H9 (cell line): ENCODE data around the gene ZNF362. TPM values are rescaled to one million over a fixed set of nuclear protein-coding genes. Genes with fewer than 3 reads are reported as not detected.

Experiments
- DNase-seq: peaks from one replicate; pipeline ENCODE4 v3.0.0-alpha.2; 2017
- H2AFZ ChIP-seq: one replicate; pipeline ENCODE4 v1.6.1; 2013; ENCODE audit warnings: mild to moderate bottlenecking, low read length, control low read depth, moderate library complexity
- H2AK5ac ChIP-seq: 2 replicates; pipeline ENCODE4 v1.6.1; 2013; ENCODE audit warnings: low read length, control low read depth, mixed read lengths; ENCODE audit not compliant: insufficient read length
- H2BK120ac ChIP-seq: one replicate; pipeline ENCODE4 v1.6.1; 2013; ENCODE audit warnings: low read depth, mild to moderate bottlenecking, low read length, control low read depth, inconsistent platforms; ENCODE audit not compliant: poor library complexity, severe bottlenecking
- H2BK12ac ChIP-seq: 2 replicates; pipeline ENCODE4 v1.6.1; 2013; ENCODE audit warnings: low read length, control low read depth, mixed read lengths, low read depth; ENCODE audit not compliant: insufficient read length
- H2BK15ac ChIP-seq: 2 replicates; pipeline ENCODE4 v1.6.1; 2013; ENCODE audit warnings: low read depth, low read length, control low read depth
- H2BK20ac ChIP-seq: one replicate; pipeline ENCODE4 v1.6.1; 2013; ENCODE audit warnings: low read depth, mild to moderate bottlenecking, low read length, control low read depth, inconsistent platforms; ENCODE audit not compliant: poor library complexity, severe bottlenecking
- H2BK5ac ChIP-seq: 2 replicates; pipeline ENCODE4 v1.6.1; 2013; ENCODE audit warnings: low read length, control low read depth, mixed read lengths; ENCODE audit not compliant: insufficient read length
- H3K14ac ChIP-seq: 2 replicates; pipeline ENCODE4 v1.6.1; 2013; ENCODE audit warnings: low read length, control low read depth; ENCODE audit not compliant: insufficient read depth
- H3K18ac ChIP-seq: 2 replicates; pipeline ENCODE4 v1.6.1; 2013; ENCODE audit warnings: low read depth, mild to moderate bottlenecking, mixed read lengths, low read length, control low read depth; ENCODE audit not compliant: insufficient read length
- H3K23ac ChIP-seq: 2 replicates; pipeline ENCODE4 v1.6.1; 2013; ENCODE audit warnings: low read length, control low read depth, mixed read lengths, low read depth; ENCODE audit not compliant: insufficient read length
- H3K23me2 ChIP-seq: 2 replicates; pipeline ENCODE4 v1.6.1; 2013; ENCODE audit warnings: low read depth, mild to moderate bottlenecking, mixed read lengths, low read length, control low read depth; ENCODE audit not compliant: insufficient read length, poor library complexity, severe bottlenecking
- H3K27ac ChIP-seq: 2 replicates; pipeline ENCODE4 v1.5.1; 2013; ENCODE audit warnings: low read length, control low read depth, mixed read lengths, low read depth; ENCODE audit not compliant: insufficient read length
- H3K27me3 ChIP-seq: 2 replicates; pipeline ENCODE4 v1.6.1; 2013; ENCODE audit warnings: low read length, control low read depth, inconsistent platforms; ENCODE audit not compliant: insufficient read depth
- H3K4ac ChIP-seq: 2 replicates; pipeline ENCODE4 v1.6.1; 2013; ENCODE audit warnings: low read depth, mild to moderate bottlenecking, control low read depth, inconsistent platforms, low read length, moderate library complexity
- H3K4me1 ChIP-seq: 2 replicates; pipeline ENCODE4 v1.6.1; 2013; ENCODE audit warnings: low read length, control low read depth, inconsistent platforms; ENCODE audit not compliant: insufficient read depth
- H3K4me2 ChIP-seq: 2 replicates; pipeline ENCODE4 v1.6.1; 2013; ENCODE audit warnings: low read length, control low read depth, mixed read lengths; ENCODE audit not compliant: insufficient read length, insufficient read depth
- H3K56ac ChIP-seq: 2 replicates; pipeline ENCODE4 v1.6.1; 2013; ENCODE audit warnings: low read depth, mild to moderate bottlenecking, mixed read lengths, low read length, control low read depth; ENCODE audit not compliant: insufficient read length
- H3K79me1 ChIP-seq: 2 replicates; pipeline ENCODE4 v1.6.1; 2013; ENCODE audit warnings: low read depth, mild to moderate bottlenecking, moderate library complexity, low read length, control low read depth, inconsistent platforms; ENCODE audit not compliant: insufficient read depth, poor library complexity, severe bottlenecking
- H3K79me2 ChIP-seq: 2 replicates; pipeline ENCODE4 v1.6.1; 2013; ENCODE audit warnings: low read length, control low read depth, inconsistent platforms; ENCODE audit not compliant: insufficient read depth
- H3K9ac ChIP-seq: 2 replicates; pipeline ENCODE4 v1.6.1; 2013; ENCODE audit warnings: low read length, control low read depth, mixed read lengths; ENCODE audit not compliant: insufficient read length; ENCODE audit errors: extremely low read depth
- H3K9me3 ChIP-seq: one replicate; pipeline ENCODE4 v1.6.1; 2013; ENCODE audit warnings: low read depth, low read length, inconsistent platforms; ENCODE audit not compliant: control insufficient read depth
- H3T11ph ChIP-seq: one replicate; pipeline ENCODE4 v1.6.1; 2013; ENCODE audit warnings: mild to moderate bottlenecking, low read length, control low read depth, inconsistent platforms
- H4K20me1 ChIP-seq: one replicate; pipeline ENCODE4 v1.6.1; 2013; ENCODE audit not compliant: control insufficient read depth, insufficient read length, insufficient read depth
- H4K5ac ChIP-seq: 2 replicates; pipeline ENCODE4 v1.6.1; 2013; ENCODE audit warnings: low read depth, mild to moderate bottlenecking, mixed read lengths, low read length, control low read depth; ENCODE audit not compliant: insufficient read length
- H4K8ac ChIP-seq: replicated peaks from 2 replicates; pipeline ENCODE4 v1.6.1; 2013; ENCODE audit warnings: low read length, control low read depth, mixed read lengths, low read depth; ENCODE audit not compliant: insufficient read length
- H4K91ac ChIP-seq: 2 replicates; pipeline ENCODE4 v1.6.1; 2013; ENCODE audit warnings: low read depth, mild to moderate bottlenecking, moderate library complexity, mixed read lengths, low read length, control low read depth; ENCODE audit not compliant: insufficient read length
- H3K27ac Mint-ChIP-seq, 3 experiments: 2 replicates in 2 of 3; 3 replicates in 1 of 3; pipeline ENCODE4 v1.8.0; 2020 to 2021; ENCODE audit warnings: mixed read lengths in 3 of 3, mild to moderate bottlenecking in 1 of 3, moderate library complexity in 1 of 3
- H3K27me3 Mint-ChIP-seq: 2 replicates; pipeline ENCODE4 v1.8.0; 2021; ENCODE audit warnings: low read depth, mild to moderate bottlenecking, moderate library complexity, mixed read lengths
- H3K36me3 Mint-ChIP-seq, 3 experiments: 2 replicates in 2 of 3; 3 replicates in 1 of 3; pipeline ENCODE4 v1.8.0; 2020 to 2021; ENCODE audit warnings: low read depth in 3 of 3, mixed read lengths in 3 of 3; ENCODE audit not compliant: insufficient read depth in 1 of 3
- H3K4me1 Mint-ChIP-seq, 2 experiments: 2 replicates each; pipeline ENCODE4 v1.8.0; 2020; ENCODE audit warnings: mixed read lengths in 2 of 2
- H3K4me3 Mint-ChIP-seq, 2 experiments: 2 replicates in 1 of 2; 3 replicates in 1 of 2; pipeline ENCODE4 v1.8.0; 2020 to 2021; ENCODE audit warnings: mild to moderate bottlenecking in 2 of 2, mixed read lengths in 2 of 2, moderate library complexity in 1 of 2
- H3K9me3 Mint-ChIP-seq, 2 experiments: 2 replicates in 1 of 2; 3 replicates in 1 of 2; pipeline ENCODE4 v1.8.0; 2020; ENCODE audit warnings: mild to moderate bottlenecking in 2 of 2, mixed read lengths in 2 of 2, moderate library complexity in 1 of 2
- CTCF ChIP-seq: fragments of 200-600 bp; sonication (generic); conservative IDR thresholded peaks from 3 replicates; pipeline ENCODE4 v1.8.0; 2021; ENCODE audit warnings: antibody characterized with exemption, mild to moderate bottlenecking
- WGBS: extraction: QIAGEN DNeasy Blood & Tissue Kit; methylation state at CpG from one replicate; pipeline ENCODE4 v1.1.7; 2013; ENCODE audit warnings: missing lambda C conversion rate, low lambda C conversion rate, mixed read lengths; ENCODE audit not compliant: insufficient read length; ENCODE audit errors: extremely low coverage; 5-methylcytosine and 5-hydroxymethylcytosine counted together
- total RNA-seq: library from RNA; stranded (reverse); gene quantifications from 2 replicates; pipeline ENCODE4 v1.2.1, GENCODE V29; 2021

ZNF362 gene
- total RNA-seq, 1 experiment from 2014 or later: 18.7 TPM

GRCh38 chr1:33331444-33332356, 75.4 kb downstream of the ZNF362 start:
- H3K27ac Mint-ChIP-seq: peak overlapping the region in 1 of 3 experiments; percentile 11; a peak in 1 of 7 replicates
- Histone ChIP-seq H2BK120ac (no peak overlapping the region), H3K27ac (no peak overlapping the region), H3K9me3 (no peaks in the 10 kb centered on the region), H3K56ac (no peak overlapping the region), H3K23ac (no peak overlapping the region), H3K4me1 (no peaks in the 10 kb centered on the region), H4K91ac (no peak overlapping the region), H2BK5ac (no peak overlapping the region), H2BK12ac (no peak overlapping the region), H2AK5ac (no peak overlapping the region), H3K9ac (no peak overlapping the region), H3T11ph (no peak overlapping the region), H3K23me2 (no peaks in the 10 kb centered on the region), H3K79me1 (no peaks in the 10 kb centered on the region), H2BK20ac (no peak overlapping the region), H3K14ac (no peak overlapping the region), H3K4ac (no peak overlapping the region), H4K5ac (no peak overlapping the region), H4K8ac (no peak overlapping the region), H3K27me3 (no peaks in the 10 kb centered on the region), H2BK15ac (no peak overlapping the region), H2AFZ (no peak overlapping the region), H4K20me1 (no peaks in the 10 kb centered on the region), H3K18ac (no peak overlapping the region), H3K4me2 (no peak overlapping the region), H3K79me2 (no peaks in the 10 kb centered on the region)
- WGBS: no CpG with 5 or more reads among the region's 10 CpGs
- no peaks in the 10 kb centered on the region for H3K9me3 Mint-ChIP-seq
- H3K4me3 Mint-ChIP-seq: no peak overlapping the region
- peaks cover 7 to 50% (median 12%) of the 10 kb centered on the region in 3 experiments; a peak in 6 of 7 replicates for H3K36me3 Mint-ChIP-seq
- TF ChIP-seq CTCF: no peak
- peaks cover 1% of the 10 kb centered on the region; the same call in 1 of the 2 replicates for H3K27me3 Mint-ChIP-seq
- peaks cover 3 to 9% of the 10 kb centered on the region in 2 experiments for H3K4me1 Mint-ChIP-seq
- DNase-seq: no peak
